Stimulated activated naive B cell treated with anti-CD40 and anti-IgM and Interleukin-4, amounts not matched to agents 10 μg/mL and 1 μg/mL and 100 μg/mL, for 72 hours (primary cell): ENCODE data around the gene BAZ2B.

Experiments
- ATAC-seq, 2 donors: fragments of 150-1000 bp; cut with Tn5 transposase; replicated peaks; 2 replicates each; pipeline ENCODE4 v1.10.0; 2021; ENCODE audit warnings: moderate library complexity in 1 of 2
- DNase-seq: peaks from one replicate; pipeline ENCODE4 v3.0.0; 2021
- H3K27ac Mint-ChIP-seq: one replicate; pipeline ENCODE4 v1.8.0; 2022; ENCODE audit warnings: mild to moderate bottlenecking, mixed read lengths
- H3K27me3 Mint-ChIP-seq, 2 donors: one replicate each; pipeline ENCODE4 v1.8.0; 2022; ENCODE audit warnings: mixed read lengths in 2 of 2
- H3K36me3 Mint-ChIP-seq, 2 donors: one replicate each; pipeline ENCODE4 v1.8.0; 2022; ENCODE audit warnings: mixed read lengths in 2 of 2, mild to moderate bottlenecking in 1 of 2
- H3K4me1 Mint-ChIP-seq, 2 donors: one replicate each; pipeline ENCODE4 v1.8.0; 2022; ENCODE audit warnings: mixed read lengths in 2 of 2, mild to moderate bottlenecking in 1 of 2
- H3K4me3 Mint-ChIP-seq, 2 donors: one replicate each; pipeline ENCODE4 v1.8.0; 2022; ENCODE audit warnings: mild to moderate bottlenecking in 2 of 2, mixed read lengths in 2 of 2, moderate library complexity in 1 of 2
- H3K9me3 Mint-ChIP-seq, 2 donors: one replicate each; pipeline ENCODE4 v1.8.0; 2022; ENCODE audit warnings: mixed read lengths in 2 of 2, mild to moderate bottlenecking in 1 of 2

Gene BAZ2B

GRCh38 chr2:159508140-159508539 lies 108.2 kb downstream of the BAZ2B start:
- Mint-ChIP-seq H3K27ac (no peak overlapping the region), H3K9me3 (peaks cover 0 to 2% of the 10 kb centered on the region in 2 donors), H3K4me1 (peaks cover 6 to 8% of the 10 kb centered on the region in 2 donors), H3K27me3 (no peaks in the 10 kb centered on the region), H3K4me3 (no peak overlapping the region), H3K36me3 (peaks cover 0 to 2% of the 10 kb centered on the region in 2 donors)
- ATAC-seq, result no peak
- no peak for DNase-seq

- ATAC-seq (no peak), DNase-seq (no peak)
- Mint-ChIP-seq H3K4me1 (peaks cover 4 to 8% of the 10 kb centered on the region in 2 donors), H3K9me3 (peaks cover 2 to 5% of the 10 kb centered on the region in 2 donors), H3K27ac (no peak overlapping the region), H3K4me3 (no peak overlapping the region), H3K27me3 (no peaks in the 10 kb centered on the region), H3K36me3 (peaks cover 2 to 9% of the 10 kb centered on the region in 2 donors)
Observed at GRCh38 chr2:159506764-159507440, 109.4 kb downstream of the BAZ2B start.

- Mint-ChIP-seq H3K27ac (no peak overlapping the region), H3K4me1 (peaks cover 4 to 8% of the 10 kb centered on the region in 2 donors), H3K4me3 (no peak overlapping the region), H3K36me3 (peaks cover 3 to 11% of the 10 kb centered on the region in 2 donors), H3K9me3 (peaks cover 3 to 5% of the 10 kb centered on the region in 2 donors), H3K27me3 (no peaks in the 10 kb centered on the region)
- ATAC-seq (no peak), DNase-seq (no peak)
Observed at GRCh38 chr2:159506202-159506601, 110.1 kb downstream of the BAZ2B start.

GRCh38 chr2:159505196-159505595 lies 111.2 kb downstream of the BAZ2B start:
- H3K9me3 Mint-ChIP-seq, result peaks cover 4 to 6% of the 10 kb centered on the region in 2 donors
- no peak overlapping the region for H3K27ac Mint-ChIP-seq
- no peak overlapping the region for H3K4me3 Mint-ChIP-seq
- peaks cover 4 to 15% of the 10 kb centered on the region in 2 donors for H3K36me3 Mint-ChIP-seq
- ATAC-seq (no peak), DNase-seq (no peak)
- peaks cover 4 to 8% of the 10 kb centered on the region in 2 donors for H3K4me1 Mint-ChIP-seq
- no peaks in the 10 kb centered on the region for H3K27me3 Mint-ChIP-seq

- Mint-ChIP-seq H3K4me3 (no peak overlapping the region), H3K27ac (no peak overlapping the region)
Observed at GRCh38 chr2:159501743-159502142, 114.6 kb downstream of the BAZ2B start.

GRCh38 chr2:159497847-159498246 lies 118.5 kb downstream of the BAZ2B start:
- Mint-ChIP-seq H3K36me3 (peaks cover 7 to 22% of the 10 kb centered on the region in 2 donors), H3K4me1 (peaks cover 4 to 10% of the 10 kb centered on the region in 2 donors), H3K9me3 (peaks cover 4 to 6% of the 10 kb centered on the region in 2 donors), H3K4me3 (no peak overlapping the region), H3K27me3 (no peaks in the 10 kb centered on the region), H3K27ac (no peak overlapping the region)
- no peak for DNase-seq
- ATAC-seq, result no peak

More at GRCh38 chr2:159501743-159502142, 114.6 kb downstream of the BAZ2B start:
- H3K36me3 Mint-ChIP-seq, result peaks cover 6 to 23% of the 10 kb centered on the region in 2 donors
- H3K9me3 Mint-ChIP-seq, result peaks cover 6 to 9% of the 10 kb centered on the region in 2 donors
- H3K4me1 Mint-ChIP-seq, result peaks cover 6 to 14% of the 10 kb centered on the region in 2 donors
- no peaks in the 10 kb centered on the region for H3K27me3 Mint-ChIP-seq
- ATAC-seq (no peak), DNase-seq (no peak)

- ATAC-seq (peak; percentile 56 to 76), DNase-seq (no peak)
- Mint-ChIP-seq H3K4me1 (peaks cover 4 to 10% of the 10 kb centered on the region in 2 donors), H3K27ac (no peak overlapping the region), H3K36me3 (peaks cover 7 to 20% of the 10 kb centered on the region in 2 donors), H3K9me3 (peaks cover 4 to 6% of the 10 kb centered on the region in 2 donors), H3K27me3 (no peaks in the 10 kb centered on the region), H3K4me3 (no peak overlapping the region)
Observed at GRCh38 chr2:159497256-159497655, 119.1 kb downstream of the BAZ2B start.

- Mint-ChIP-seq H3K27ac (no peak overlapping the region), H3K36me3 (peaks cover 5 to 8% of the 10 kb centered on the region in 2 donors), H3K4me3 (no peak overlapping the region), H3K4me1 (peaks cover 0 to 15% of the 10 kb centered on the region in 2 donors), H3K9me3 (peaks cover 0 to 3% of the 10 kb centered on the region in 2 donors), H3K27me3 (no peaks in the 10 kb centered on the region)
- ATAC-seq (no peak), DNase-seq (no peak)
Observed at GRCh38 chr2:159489476-159489875, 126.9 kb downstream of the BAZ2B start.

GRCh38 chr2:159484532-159484931 lies 131.8 kb downstream of the BAZ2B start:
- no peak for DNase-seq
- Mint-ChIP-seq H3K4me1 (peaks cover 0 to 15% of the 10 kb centered on the region in 2 donors), H3K27ac (no peak overlapping the region), H3K4me3 (no peak overlapping the region), H3K9me3 (no peaks in the 10 kb centered on the region), H3K36me3 (peaks cover 4 to 7% of the 10 kb centered on the region in 2 donors), H3K27me3 (no peaks in the 10 kb centered on the region)
- no peak for ATAC-seq

- no peak for DNase-seq
- H3K4me1 Mint-ChIP-seq, result peaks cover 0 to 5% of the 10 kb centered on the region in 2 donors
- peaks cover 7 to 13% of the 10 kb centered on the region in 2 donors for H3K9me3 Mint-ChIP-seq
- ATAC-seq, result no peak
- H3K4me3 Mint-ChIP-seq, result no peak overlapping the region
- peaks cover 34 to 36% of the 10 kb centered on the region in 2 donors for H3K36me3 Mint-ChIP-seq
- no peak overlapping the region for H3K27ac Mint-ChIP-seq
- H3K27me3 Mint-ChIP-seq, result no peaks in the 10 kb centered on the region
Observed at GRCh38 chr2:159476329-159476728, 140.0 kb downstream of the BAZ2B start.

GRCh38 chr2:159475793-159476192 lies 140.6 kb downstream of the BAZ2B start:
- Mint-ChIP-seq H3K27me3 (no peaks in the 10 kb centered on the region), H3K9me3 (peaks cover 7 to 13% of the 10 kb centered on the region in 2 donors), H3K4me1 (peaks cover 0 to 5% of the 10 kb centered on the region in 2 donors), H3K36me3 (peaks cover 36 to 37% of the 10 kb centered on the region in 2 donors), H3K4me3 (no peak overlapping the region), H3K27ac (no peak overlapping the region)
- DNase-seq, result no peak
- ATAC-seq, result no peak

GRCh38 chr2:159471340-159471739 lies 145.0 kb downstream of the BAZ2B start:
- ATAC-seq (no peak), DNase-seq (no peak)
- no peaks in the 10 kb centered on the region for H3K27me3 Mint-ChIP-seq
- H3K4me3 Mint-ChIP-seq, result no peak overlapping the region
- peaks cover 36 to 52% of the 10 kb centered on the region in 2 donors for H3K36me3 Mint-ChIP-seq
- peaks cover 7 to 16% of the 10 kb centered on the region in 2 donors for H3K9me3 Mint-ChIP-seq
- H3K27ac Mint-ChIP-seq, result no peak overlapping the region
- H3K4me1 Mint-ChIP-seq, result peaks cover 8 to 25% of the 10 kb centered on the region in 2 donors

- Mint-ChIP-seq H3K4me1 (peaks cover 8 to 20% of the 10 kb centered on the region in 2 donors), H3K4me3 (peak overlapping the region in 1 of 2 donors; percentile 9), H3K9me3 (peaks cover under 1 to 3% of the 10 kb centered on the region in 2 donors), H3K27ac (no peak overlapping the region), H3K27me3 (no peaks in the 10 kb centered on the region), H3K36me3 (peaks cover 15 to 35% of the 10 kb centered on the region in 2 donors)
- peak; percentile 65 to 72 for ATAC-seq
- DNase-seq, result no peak
Observed at GRCh38 chr2:159468257-159468656, 148.1 kb downstream of the BAZ2B start.

GRCh38 chr2:159462961-159463360 lies 153.4 kb downstream of the BAZ2B start:
- H3K36me3 Mint-ChIP-seq, result peaks cover 8 to 20% of the 10 kb centered on the region in 2 donors
- ATAC-seq, result no peak
- no peaks in the 10 kb centered on the region for H3K9me3 Mint-ChIP-seq
- no peak overlapping the region for H3K4me3 Mint-ChIP-seq
- no peak overlapping the region for H3K27ac Mint-ChIP-seq
- H3K27me3 Mint-ChIP-seq, result no peaks in the 10 kb centered on the region
- H3K4me1 Mint-ChIP-seq, result peaks cover 5 to 13% of the 10 kb centered on the region in 2 donors
- DNase-seq, result no peak

GRCh38 chr2:159462201-159462785 lies 154.1 kb downstream of the BAZ2B start:
- no peak for ATAC-seq
- Mint-ChIP-seq H3K4me1 (peaks cover 5 to 13% of the 10 kb centered on the region in 2 donors), H3K9me3 (no peaks in the 10 kb centered on the region), H3K27me3 (no peaks in the 10 kb centered on the region), H3K36me3 (peaks cover 3 to 17% of the 10 kb centered on the region in 2 donors), H3K4me3 (no peak overlapping the region), H3K27ac (no peak overlapping the region)
- no peak for DNase-seq
